ENCODE results near the gene STPG3. TPM values are rescaled to one million over a fixed set of nuclear protein-coding genes. Genes with fewer than 3 reads are reported as not detected.

The STPG3 gene
- total and polyA plus RNA-seq, 2 of the 13 experiments (the other 11 are each of a cell fraction or from before 2014, with no cell fraction given), result not detected

GRCh38 chr9:137300567-137301080 lies 49.5 kb downstream of the STPG3 start (continued):
- no peak for TF ChIP-seq TFDP1 (CRISPR knock-in tag; IDR thresholded peaks at IDR 0.05; ENCODE audit: borderline replicate concordance)

GRCh38 chr9:137301081-137301947 lies 50.2 kb downstream of the STPG3 start:
- no peak for DNase-seq (ENCODE audit: low spot score)
- H3K27me3 ChIP-seq (ENCODE audit: control insufficient read depth in 1 of 2, insufficient read depth in 2 of 2, low read length in 2 of 2), result peaks cover 12 to 77% of the 10 kb centered on the region in 2 experiments
- intact Hi-C loops (cut with micrococcal nuclease; ENCODE audit: unreplicated experiment) (loop anchor here (10.0 kb wide), 1 partner anchor 103 kb away; no protein-coding TSS in a partner anchor), in situ Hi-C loops (cut with HindIII; ENCODE audit: extremely low pct_ligation_motif_present, low pct_unique_long_range_greater_than_20kb) (no loop called here)
- H3K9ac ChIP-seq (ENCODE audit: insufficient read depth, low read depth, low read length), result peak overlapping the region; percentile 15; the same call in 1 of the 2 replicates
- no peaks in the 10 kb centered on the region for H3K79me2 ChIP-seq (ENCODE audit: insufficient read depth, low read length)
- CTCF ChIA-PET (ENCODE audit: low intra/inter-chr PET ratio, low total read pairs), result no interaction called here
- peak; percentile 14; the same call in 2 of the 3 replicates for ATAC-seq
- no peaks in the 10 kb centered on the region for H3K36me3 ChIP-seq (replicated peaks in 1 of 2; ENCODE audit: control insufficient read depth in 1 of 2, insufficient read depth in 2 of 2, low read length in 2 of 2)
- H3K27ac ChIP-seq (ENCODE audit: extremely low read length, insufficient read depth, low read length), result no peak overlapping the region
- peak overlapping the region; percentile 82 for H3K4me2 ChIP-seq (ENCODE audit: low read depth, low read length)
- peak overlapping the region; percentile 46 to 63 (median 51) for H3K4me3 ChIP-seq (replicated peaks in 1 of 3; ENCODE audit: insufficient read depth in 1 of 3, low read depth in 2 of 3, low read length in 3 of 3)
- H4K20me1 ChIP-seq (ENCODE audit: insufficient read depth, low read length), result no peaks in the 10 kb centered on the region
- H3K9me3 ChIP-seq (ENCODE audit: low read length), result no peaks in the 10 kb centered on the region
- WGBS (ENCODE audit: low lambda C conversion rate), result under 1% methylated on average over 27 of the region's 115 CpGs
- no peak for FAIRE-seq
- peaks cover 77% of the 10 kb centered on the region for H3K4me1 ChIP-seq (ENCODE audit: insufficient read depth, low read length)
- BruUV-seq (replicated peaks), result no TSS peak
- POLR2A ChIA-PET, result interaction anchor here (0.5 to 1.9 kb wide), 6 partner anchors 10 to 147 kb away, joined by 3 to 6 read pairs (median 4); partner anchors contain the start of genes ENTPD8 and TOR4A
- no peak overlapping the region for H2AFZ ChIP-seq (ENCODE audit: low read length)
- TF ChIP-seq ZNF879 (CRISPR knock-in tag; IDR thresholded peaks at IDR 0.05), result no peak
- peak; percentile 36; the same call in 1 of the 2 replicates for TF ChIP-seq EED (CRISPR knock-in tag; IDR thresholded peaks at IDR 0.05)
- no peak for TF ChIP-seq ZNF24 (IDR thresholded peaks at IDR 0.05)
- TF ChIP-seq ZNF280B (CRISPR knock-in tag; IDR thresholded peaks at IDR 0.05; ENCODE audit: borderline replicate concordance), result 0 out of 2 replicates have a peak, but pooled peaks have one; percentile 29
- peak; percentile 29 for TF ChIP-seq AGO1 (IDR thresholded peaks at IDR 0.05; ENCODE audit: low read depth, low read length, poor library complexity, severe bottlenecking)
- TF ChIP-seq ZNF740 (CRISPR knock-in tag; IDR thresholded peaks at IDR 0.05), result 0 out of 2 replicates have a peak, but pooled peaks have one; percentile 25
- TF ChIP-seq ZNF274 (CRISPR knock-in tag; IDR thresholded peaks at IDR 0.05), result 0 out of 2 replicates have a peak, but pooled peaks have one; percentile 31
- TF ChIP-seq MXD3 (CRISPR knock-in tag; IDR thresholded peaks at IDR 0.05), result peak; percentile 74; the same call in 1 of the 2 replicates
- 0 out of 2 replicates have a peak, but pooled peaks have one; percentile 21 for TF ChIP-seq ZBTB38 (CRISPR knock-in tag; IDR thresholded peaks at IDR 0.05)
- no peak for TF ChIP-seq ATF1 (CRISPR knock-in tag; IDR thresholded peaks at IDR 0.05)
- TF ChIP-seq ZNF800 (CRISPR knock-in tag; IDR thresholded peaks at IDR 0.05), result peak; percentile 99
- TF ChIP-seq ZFY (CRISPR knock-in tag; IDR thresholded peaks at IDR 0.05), result peak; percentile 71
- TF ChIP-seq ZNF761 (CRISPR knock-in tag; conservative IDR thresholded peaks at IDR 0.05), result no peak

All from HepG2 (cell line).